ENCODE data around the gene UNCX.
"Not testable (repeated sequence)": the region's sequence is repeated elsewhere in the genome, so short reads cannot be mapped to it uniquely, and the experiment has no call there.

UNCX gene

DNA sequence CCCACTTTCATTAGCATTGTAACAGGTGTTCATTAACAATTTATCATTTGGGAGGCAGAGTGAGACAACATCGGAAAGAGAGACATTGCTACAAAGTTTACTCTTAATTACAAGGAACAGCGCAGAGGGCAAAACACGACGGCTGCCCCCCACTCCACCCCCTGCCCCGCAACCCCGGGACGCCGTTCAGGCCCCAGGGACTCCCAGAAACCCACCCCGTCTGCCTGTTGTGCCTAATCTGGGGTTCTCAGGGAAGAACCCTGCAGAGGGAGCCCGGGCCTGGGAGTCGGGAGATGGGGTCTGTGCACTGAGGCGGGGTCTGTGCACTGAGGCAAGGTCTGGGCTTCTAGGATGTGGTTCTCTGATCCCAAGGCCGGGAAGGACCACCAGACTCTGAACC lies 25.2 kb downstream of the UNCX start:
- DNase-seq (ENCODE audit: low spot score) = no peak

DNA sequence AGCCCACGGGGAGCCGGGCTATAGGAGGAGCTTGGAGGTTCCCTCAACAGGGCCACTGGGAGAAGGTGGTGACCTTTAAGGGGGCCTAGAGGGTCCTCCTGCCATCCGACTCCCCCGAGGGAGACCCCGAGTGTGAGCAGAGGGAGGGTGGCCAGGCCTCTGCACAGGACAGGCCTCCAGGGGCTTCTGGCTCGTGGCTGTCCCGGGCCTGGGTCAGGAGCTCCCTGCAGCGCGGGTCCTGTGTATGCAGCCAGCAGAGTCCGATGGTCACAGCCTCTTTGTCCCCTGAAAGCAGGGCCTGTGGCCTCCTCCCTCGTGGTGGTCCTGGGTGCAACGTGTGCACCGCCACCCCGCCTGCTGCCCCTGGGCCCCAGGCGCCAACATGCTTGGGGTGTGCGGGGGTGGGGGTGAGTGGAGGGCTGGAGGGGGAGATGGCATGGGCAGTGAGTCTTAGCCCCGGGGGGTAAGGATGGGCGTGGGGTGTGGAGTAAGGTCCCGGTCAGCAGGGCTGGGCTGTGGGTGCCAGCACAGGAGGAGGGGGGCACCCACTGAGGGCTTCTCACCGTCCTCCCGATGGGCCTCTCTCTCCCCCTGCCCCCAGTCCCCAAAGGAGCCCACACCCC lies 27.1 kb downstream of the UNCX start:
- DNase-seq (ENCODE audit: low spot score) = no peak

DNA sequence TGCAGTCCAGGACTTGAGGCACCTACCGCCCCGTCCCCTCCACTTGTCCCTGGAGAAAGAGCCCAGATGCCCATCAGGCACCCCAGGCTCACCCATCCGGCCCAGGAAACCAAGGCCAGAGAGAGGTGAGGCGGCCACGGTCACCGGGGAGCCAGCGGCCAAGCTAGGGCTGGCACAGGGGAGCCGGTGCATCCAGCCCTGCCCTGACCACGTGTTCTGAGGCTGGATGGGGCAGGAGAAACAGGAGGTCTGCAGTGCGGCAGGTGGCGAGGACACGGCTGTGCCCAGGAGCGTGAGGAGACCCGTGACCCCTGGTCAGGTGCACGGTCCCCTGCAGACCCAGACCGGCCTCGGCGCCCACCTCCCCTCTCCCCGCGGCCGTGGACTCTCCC lies 27.6 kb downstream of the UNCX start:
- DNase-seq (ENCODE audit: low spot score) = no peak

DNA sequence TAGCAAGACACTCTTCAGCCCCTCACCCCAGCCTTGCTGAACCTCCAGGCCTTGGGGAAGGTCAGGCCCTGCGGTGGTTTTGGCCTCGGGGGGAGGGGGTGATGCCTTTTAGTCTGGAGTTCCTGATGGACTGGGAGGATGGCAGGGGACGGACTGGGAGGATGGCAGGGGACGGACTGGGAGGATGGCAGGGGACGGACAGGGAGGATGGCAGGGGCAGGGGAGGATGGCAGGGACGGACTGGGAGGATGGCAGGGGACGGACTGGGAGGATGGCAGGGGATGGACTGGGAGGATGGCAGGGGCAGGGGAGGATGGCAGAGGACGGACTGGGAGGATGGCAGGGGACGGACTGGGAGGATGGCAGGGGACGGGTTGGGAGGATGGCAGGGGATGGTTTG lies 28.4 kb downstream of the UNCX start:
- not testable (repeated sequence) for DNase-seq (ENCODE audit: low spot score)

DNA sequence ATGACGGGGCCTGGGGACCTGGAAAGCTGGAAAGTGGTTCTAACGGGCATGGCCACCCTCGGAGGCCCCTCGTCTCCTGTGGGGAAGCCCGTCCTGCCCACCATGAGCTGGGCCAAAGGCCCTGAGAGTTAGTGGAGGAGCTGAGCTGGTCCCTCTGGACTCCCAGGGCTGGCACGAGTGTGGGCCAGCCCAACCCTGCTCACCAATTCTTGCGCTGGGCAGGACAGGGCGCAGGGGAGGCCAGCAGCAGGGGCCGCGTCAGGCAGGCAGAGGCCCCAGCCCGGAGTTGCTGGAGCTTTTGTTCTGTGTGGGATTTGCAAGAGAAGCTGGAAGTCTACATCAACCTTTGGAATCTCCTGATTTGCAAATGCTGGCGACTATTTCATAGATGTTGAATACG lies 29.8 kb downstream of the UNCX start:
- DNase-seq (ENCODE audit: low spot score) = no peak

DNA sequence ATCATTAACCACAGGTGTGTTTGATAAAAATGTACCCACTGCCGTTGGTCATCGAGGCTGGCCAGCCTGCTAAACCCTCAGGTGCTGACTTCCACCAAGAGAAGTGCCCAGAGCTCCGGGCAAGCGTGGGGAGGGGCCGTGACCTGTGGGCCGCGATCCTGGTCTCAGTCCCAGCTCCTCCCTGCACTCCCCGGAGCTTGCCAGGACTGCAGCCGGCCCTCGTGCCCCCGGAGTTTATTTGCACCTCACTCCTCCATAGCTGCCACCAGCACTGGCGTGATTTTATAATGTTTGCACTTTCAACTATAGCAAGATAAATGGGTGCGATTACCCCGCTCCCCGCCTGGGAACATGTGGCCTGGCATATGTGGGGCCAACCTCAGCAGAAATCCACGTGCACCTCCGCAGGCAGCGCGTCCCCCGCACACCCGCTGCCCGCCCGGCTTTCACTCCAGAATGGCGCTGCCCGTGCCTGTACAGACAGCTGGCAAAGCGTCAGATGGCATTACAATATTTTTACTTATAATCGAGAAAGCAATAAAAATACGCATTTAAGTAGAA lies 30.8 kb downstream of the UNCX start:
- no peak for DNase-seq (ENCODE audit: low spot score)

DNA sequence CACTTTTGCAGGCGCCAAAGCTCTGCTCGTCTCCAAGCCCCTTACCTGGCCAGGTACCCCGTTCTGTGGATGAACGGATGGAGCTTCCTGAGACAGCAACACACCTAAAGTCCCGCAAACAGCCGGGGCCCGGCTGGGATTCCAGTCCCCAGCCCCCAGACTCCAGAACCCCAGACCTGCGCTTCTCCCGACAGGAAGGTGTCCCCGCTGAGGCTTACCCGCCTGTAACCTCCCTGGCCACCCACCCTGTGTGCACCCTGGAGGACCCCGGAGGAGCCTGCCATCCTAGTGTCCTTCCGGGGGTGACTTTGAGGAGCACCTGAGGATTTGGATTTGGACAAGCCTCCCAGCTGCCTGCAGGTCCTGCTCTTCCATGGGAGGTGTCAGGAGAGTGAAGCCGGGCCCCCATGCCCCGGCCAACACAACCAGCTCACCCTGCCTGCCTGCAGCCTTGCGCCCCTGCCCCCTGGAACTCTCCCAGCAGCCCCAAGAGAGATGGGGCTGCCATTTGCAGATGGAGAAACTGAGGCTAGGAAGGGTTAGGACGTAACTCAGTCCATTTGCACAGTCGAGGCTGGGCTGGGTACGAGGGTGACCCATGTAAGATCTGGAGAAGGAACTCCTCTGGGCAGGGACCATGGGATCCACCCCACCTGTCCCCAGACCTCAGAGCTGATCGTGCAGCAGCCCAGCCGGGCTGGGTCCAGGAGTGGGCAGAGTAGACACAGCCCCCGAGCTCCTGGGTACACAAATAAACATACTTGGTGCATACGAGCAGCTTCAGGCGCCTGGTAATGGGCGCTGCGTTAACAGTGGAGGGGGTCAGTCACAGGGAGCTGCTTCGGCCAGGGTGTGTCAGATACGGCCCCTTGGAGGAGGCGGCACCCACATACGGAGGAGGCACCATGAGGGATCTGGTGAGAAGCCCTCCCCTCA lies 31.9 kb downstream of the UNCX start:
- DNase-seq (ENCODE audit: low spot score) = no peak

DNA sequence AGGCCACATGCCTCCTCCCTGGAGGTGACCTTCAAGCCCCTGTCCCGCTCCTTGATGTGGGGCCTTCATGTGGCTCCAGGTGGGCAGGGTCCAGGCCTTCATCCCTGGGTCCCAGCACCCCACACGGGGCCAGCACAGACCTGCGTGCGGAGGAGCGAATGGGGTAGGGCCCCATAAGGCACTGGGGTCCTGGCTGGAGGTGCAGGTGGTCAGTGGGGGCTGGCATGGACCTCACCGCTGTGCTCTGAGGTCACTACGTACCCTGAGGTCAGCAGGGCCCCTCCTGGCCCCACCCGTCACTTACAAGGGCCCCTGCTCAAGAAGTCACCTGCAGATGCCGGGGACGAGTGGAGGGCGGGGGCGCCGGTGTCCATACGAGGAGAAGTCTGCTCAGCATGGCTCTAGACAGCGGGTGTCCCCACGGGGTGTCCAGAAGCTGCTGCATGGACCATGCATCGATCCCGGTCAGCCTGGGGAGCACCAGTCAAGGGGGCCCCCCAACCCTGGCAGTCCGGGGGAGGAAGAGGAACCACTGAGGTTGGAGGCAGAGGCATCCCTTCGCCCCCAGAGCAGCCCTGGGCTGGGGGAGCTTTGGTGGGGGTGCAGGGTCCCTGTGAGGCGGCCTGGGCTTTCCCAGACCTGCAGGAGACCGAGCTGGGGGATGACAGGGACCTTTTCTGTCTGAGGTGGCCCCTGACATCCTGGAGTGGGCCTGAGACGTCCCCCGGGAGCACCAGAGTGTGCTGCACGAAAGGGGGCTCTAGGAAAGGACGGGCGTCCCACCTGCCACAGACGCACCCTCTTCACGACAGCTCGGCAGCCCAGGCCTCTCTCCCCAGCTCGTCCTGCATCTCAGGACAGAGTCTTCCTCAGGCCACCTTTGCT lies 34.6 kb downstream of the UNCX start:
- DNase-seq (ENCODE audit: low spot score) = no peak

DNA sequence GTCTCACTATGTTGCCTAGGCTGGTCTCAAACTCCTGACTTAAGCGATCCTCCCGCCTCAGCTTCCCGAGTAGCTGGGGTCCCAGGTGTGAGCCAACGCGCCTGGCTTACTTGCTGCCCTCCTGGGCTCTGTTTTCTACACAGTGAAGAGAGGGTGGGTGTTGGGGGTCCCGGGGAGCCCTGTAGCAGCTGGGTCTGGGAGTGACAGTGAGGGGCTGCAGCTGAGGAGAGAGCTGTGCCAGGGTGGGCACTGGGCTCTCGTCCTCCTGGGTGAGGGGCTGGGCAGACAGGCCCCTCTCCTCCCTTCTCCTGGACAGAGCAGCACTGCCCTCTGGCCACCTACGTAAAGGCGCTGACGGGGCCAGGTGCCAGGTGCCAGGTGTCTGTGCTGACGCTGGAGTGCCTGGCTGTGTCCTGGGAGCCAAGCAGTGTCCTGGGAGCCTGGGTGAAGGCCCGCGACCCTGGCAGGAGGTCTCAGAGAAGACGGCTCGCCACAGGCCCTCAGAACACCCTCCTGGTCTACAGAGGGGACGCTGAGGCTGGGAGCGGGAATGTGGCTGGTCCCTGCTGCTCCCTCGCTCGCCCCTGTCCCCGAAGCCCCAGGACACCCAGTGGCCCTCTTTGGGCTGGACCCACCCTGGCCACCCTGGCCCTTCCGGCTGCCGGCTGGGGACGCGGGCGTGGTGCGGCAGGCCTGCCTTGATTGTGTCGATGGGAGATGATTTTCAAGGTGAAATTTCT lies 35.6 kb downstream of the UNCX start:
- no peak for DNase-seq (ENCODE audit: low spot score)

DNA sequence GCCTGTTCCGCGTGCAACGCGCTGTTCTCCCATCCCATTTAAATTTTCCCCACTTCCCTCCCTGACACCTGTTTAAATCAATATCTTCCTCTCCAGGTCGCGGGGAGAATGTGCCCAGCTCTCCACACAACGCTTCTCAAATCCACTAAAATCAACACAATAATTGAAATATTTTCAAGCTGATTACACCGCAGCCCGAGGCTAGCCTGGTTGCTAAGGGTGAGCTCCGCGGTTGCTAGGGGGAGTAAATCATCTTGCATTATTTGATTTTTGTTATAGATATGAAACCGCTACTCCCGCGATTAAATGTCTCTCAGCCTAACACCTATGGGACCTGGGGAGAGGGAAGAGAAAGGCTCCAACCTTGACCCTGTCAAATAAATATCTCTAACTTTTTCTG lies 36.2 kb downstream of the UNCX start:
- no peak for DNase-seq (ENCODE audit: low spot score)

DNA sequence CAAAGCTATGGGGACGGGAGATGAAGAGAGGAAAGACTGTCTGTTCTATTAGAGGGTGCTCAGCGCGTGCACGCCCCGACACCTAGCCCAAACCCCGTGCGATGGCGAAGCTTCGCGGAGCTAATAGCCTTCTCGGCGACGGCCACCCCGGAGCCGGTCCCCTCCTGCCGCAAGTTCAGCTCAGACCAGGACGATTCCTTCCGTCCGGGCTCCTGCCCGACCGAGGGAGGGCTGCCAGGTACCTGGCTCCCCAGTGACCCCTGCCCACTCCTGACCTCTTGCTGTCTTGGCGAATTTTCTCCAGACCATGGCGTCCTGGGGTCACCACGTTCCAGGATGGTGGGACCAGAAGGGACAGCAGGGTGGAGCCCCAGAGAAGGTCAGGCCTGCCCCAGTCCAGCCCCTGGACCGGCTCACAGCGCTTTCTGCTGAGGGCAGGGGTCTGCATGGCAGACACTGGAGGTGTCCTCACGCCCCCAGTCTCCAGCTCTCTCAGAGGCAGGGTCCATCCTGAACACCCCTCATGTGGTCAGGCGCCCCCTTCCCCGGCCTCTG lies 36.7 kb downstream of the UNCX start:
- no peak for DNase-seq (ENCODE audit: low spot score)

DNA sequence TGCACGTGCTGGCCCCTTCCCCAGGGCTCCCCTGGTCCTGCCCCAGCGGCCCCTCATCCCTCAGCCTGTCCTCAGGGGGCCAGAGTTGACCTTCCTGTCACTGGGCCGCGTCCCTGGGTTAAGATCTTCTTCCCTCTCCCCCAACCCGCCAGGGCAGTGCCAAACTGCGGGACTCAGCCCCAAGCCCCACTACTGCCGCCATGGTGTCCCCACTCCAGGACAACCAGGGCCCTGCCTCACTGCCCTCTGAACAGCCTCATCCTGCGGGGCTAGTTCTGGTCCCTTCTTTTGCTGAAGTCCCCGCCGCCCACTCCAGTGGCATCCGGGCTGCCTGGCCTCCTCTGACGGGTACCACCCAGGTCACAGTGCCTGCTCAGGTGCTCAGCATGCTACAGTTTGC lies 37.5 kb downstream of the UNCX start:
- no peak for DNase-seq (ENCODE audit: low spot score)

DNA sequence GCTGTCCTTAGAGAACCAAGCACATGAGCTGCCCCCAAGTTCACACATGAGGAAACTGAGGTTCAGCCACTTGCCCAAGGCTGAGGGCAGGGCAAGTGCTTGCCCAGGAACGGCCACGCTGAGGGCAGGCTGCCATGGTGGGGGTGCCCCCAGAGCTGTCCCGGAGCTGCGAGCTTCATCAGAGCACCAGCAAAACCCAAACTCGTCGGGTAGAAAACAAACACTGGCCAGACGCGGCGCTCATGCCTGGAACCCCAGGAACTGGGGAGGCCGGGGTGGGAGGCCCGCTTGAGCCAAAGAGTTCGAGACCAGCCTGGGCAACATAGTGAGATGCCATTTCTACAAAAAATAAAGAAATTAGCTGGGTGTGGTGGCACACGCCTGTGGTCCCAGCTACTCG lies 38.4 kb downstream of the UNCX start:
- no peak for DNase-seq (ENCODE audit: low spot score)

DNA sequence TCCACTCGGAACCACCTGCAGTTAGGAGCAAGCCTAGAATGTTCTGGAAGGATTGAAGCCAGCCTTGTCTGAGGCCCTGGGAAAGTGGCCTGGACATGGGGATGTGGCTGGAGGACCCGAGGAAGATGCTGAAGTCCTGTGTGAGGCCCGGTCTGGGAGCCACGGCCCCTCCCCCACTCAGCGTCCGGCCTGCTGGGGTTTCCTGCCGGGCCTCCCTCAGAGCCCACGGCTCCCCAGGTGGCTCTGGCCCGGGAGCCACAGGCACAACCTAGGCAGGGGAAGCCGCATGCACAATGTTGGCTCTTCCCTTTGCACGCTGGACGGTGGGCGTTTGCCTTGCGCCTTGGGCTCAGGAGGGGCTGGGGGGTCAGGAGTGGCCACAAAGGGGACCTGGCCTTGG lies 39.0 kb downstream of the UNCX start:
- no peak for DNase-seq (ENCODE audit: low spot score)

DNA sequence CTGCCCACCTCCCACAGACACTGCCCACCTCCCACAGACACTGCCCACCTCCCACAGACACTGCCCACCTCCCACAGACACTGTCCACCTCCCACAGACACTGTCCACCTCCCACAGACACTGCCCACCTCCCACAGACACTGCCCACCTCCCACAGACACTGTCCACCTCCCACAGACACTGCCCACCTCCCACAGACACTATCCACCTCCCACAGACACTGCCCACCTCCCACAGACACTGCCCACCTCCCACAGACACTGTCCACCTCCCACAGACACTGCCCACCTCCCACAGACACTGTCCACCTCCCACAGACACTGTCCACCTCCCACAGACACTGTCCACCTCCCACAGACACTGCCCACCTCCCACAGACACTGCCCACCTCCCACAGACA lies 39.5 kb downstream of the UNCX start:
- not testable (repeated sequence) for DNase-seq (ENCODE audit: low spot score)

DNA sequence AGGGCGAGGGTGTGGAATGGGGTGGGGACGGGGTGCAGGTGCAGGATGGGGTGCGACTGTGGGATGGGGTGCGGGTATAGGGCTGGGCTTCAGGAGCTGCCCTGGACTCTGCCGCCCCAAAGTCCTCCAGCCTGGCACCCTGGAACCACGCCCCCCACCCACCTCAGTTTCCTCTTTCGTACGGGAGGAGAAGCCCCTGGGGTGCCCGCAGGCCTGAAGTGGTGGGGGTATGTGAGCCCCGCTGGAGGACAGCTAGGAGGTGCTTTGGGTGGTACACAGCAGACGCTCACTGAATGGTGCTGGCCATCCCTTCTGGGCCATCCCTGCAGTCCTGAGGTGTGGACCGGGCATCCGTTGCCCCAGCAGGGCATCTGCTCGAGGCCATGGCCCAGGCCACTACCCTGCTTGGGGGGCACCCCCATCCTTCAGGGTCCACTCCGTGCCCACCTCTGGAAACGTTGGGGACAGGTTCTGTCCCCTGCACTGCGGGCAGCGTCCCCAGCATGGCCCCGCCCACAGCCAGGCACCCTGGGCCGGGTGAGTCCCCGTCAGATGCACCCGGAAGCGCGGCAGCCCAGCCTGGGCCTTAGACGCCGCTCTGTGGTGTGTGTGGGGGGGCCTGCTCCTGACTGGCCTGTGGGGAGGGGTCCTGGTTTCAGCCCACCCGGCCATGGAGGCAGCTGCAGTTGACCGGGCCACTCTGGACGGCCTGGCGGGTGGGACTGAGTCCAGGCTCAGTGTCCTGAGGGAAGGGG lies 41.6 kb downstream of the UNCX start:
- no peak for DNase-seq (ENCODE audit: low spot score)

DNA sequence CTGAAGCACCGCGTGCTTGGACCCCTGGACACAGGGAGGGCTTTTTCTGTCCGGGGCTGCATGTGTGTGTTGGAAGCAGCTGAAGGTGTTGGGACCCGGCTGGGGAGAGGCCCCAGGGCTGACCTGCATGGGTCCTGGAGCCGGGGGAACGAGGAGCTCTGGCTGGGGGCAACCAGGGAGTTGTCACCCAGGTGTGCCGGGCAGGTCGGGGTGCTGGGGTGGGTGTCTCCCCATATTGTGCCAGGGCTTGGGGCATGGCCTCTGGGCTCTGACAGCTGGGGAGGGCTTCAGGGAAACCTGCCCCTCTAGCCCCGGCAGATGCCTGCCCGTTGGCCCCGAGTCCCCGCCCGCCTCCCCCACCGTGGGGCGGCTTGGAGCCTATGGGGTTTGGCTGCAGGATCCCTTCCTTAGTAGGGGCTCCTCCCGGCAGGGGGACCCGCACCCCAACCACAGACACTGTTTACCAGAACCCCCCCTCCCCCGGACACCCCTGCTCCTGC lies 42.3 kb downstream of the UNCX start:
- no peak for DNase-seq (ENCODE audit: low spot score)

DNA sequence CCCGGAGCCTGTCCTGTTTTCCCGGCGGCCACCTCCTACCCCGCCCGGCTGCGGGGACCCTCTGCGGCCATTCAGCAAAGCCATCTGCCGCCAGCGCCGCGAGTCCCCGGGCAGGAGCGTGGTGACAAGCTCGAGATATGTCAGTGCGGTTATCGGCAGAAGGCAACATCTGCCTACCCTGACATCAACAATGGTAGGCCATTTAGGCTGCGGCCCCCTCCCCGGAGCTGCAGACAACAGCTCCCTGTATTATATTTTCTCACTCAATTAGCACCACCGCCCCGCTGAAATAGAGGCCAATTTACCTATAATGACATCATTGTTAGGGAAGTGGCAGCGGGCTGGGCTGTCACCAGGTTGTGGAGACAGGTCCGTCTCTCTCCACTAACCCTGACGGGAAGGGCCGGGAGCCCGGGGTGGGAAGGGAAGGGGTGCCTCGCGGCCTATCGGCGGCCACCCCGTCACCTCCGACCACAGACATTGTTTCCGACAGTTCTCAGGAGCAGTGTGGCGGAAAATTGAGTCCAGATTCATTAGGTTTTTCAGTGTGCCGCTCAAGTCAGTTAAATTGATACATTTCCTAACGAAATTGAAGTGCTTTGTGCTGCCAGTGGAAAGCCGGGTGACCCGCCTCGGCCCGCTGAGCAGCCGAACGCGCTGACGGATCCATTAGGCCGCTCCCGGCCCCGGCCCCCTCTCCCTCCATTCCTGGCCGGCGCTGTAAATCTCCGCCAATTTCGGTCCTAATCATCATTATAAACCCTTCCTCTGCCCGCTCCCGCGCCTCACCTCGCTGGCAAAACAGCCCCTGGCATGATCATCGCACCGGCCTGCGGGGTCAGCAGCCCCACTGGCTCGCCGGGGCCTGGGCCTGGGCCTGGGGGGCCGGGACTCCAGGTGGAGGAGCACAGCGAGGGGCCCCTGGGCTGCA lies 43.0 kb downstream of the UNCX start:
- no peak for DNase-seq (ENCODE audit: low spot score)

DNA sequence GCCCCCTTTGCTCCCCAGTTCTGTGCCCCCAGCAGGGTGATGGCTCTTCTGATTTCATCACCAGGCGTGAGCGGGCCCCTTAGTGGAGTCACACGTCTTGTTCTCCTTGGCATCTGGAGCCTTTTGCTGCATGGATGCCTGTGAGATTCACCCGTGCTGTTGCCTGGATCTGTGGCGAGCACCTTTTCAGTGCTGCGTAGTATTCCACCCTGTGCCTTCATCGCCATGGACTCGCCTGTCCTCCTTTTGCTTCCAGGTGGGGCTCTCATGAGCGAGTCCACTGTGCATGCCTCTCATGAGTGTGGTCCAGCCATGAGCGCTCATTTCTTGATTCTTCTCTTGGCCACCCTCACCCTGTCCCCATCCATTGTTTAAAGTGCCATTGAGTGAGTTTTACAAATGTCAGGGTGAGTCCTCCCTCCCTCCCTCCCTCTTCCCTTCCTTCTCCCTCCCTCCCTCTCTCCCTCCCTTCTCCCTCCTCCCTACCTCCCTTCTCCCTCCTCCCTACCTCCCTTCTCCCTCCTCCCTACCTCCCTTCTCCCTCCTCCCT lies 44.0 kb downstream of the UNCX start:
- DNase-seq (ENCODE audit: low spot score) = no peak

Measured in hepatic stellate cell (primary cell).